ENCODE measurements around the gene TRUB2.

Gene TRUB2

DNA sequence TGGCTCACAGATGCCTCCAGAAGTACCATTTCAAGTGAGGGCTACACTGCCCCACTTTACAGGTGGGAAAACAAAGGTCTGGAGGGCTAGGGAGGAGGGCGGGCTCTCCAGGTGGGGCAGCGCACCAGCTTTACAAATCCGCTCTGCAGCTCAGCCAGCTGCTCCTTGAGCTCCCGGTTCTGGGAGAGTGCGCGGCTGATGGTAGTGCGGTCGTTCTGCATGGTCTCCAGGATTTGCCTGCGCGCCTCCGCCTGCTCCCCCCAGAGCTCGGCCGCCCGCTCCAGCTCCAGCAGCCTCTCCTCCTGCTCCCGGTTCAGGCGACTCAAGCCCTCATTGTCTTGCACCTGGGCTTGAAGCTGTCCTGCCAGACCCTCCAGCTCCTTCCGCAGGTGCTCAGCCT, 61.9 kb downstream of the TRUB2 start:
- no peak for DNase-seq

DNA sequence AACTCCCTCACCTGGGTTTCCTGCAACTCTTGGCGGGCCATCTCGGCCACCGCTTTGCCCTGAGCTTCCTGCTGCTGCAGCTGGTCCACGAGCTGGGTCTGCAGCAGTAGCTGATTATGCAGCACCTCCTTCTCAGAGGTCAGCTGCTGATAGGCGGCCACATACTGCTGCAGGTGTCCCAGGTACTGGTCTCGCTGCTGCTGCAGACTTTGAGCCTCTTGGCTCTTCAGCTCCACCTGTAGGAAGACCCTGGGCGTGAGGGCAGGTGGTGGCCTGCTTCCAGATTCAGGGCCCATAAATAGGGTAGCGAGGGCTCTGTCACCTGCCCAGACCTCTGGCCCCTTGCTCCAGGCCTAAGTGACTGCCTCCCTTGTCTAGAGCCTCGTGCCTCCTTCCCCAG, 63.1 kb downstream of the TRUB2 start:
- no peak for DNase-seq

GRCh38 chr9:128258326-128258725, 63.9 kb downstream of the TRUB2 start:
- no peak for DNase-seq

GRCh38 chr9:128257907-128258306, 64.3 kb downstream of the TRUB2 start:
- no peak for DNase-seq

DNA sequence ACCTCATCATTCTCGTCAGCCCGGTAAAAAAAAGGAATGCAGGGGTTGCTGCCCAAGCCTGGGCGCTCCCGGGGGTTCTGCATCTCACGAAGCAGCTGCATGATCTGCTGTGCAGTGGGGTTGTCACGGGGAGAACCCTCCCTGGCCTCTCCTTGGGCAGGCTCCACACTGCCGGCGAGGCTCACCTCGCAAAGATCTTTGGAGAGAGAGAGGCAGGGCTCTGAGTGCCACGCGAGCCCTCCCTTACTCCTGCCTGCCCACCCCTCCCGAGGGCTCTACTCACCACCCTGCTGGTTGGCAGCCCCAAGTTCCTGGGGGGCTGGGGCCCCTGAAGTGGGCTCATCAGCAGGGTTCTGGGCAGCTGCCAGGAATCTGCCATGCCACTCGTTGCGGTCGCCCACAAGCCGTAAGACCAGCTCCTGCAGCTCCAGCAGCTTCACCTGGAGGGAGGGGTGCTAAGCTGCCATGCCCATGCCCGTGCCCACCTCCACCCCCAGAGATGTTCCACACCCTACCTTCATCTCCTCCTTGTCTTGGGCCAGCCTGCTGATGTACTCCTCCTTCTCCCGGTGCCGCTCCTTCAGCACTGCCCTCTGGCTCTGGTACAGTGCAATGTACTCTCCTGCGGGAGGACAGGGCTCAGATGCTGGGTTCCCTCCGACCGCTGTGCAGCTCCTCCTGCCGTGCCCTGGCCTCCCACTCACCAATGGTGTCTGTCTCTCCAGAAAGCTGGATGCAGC, 65.0 kb downstream of the TRUB2 start:
- DNase-seq, result no peak
